GM21515 (cell line): Measurements from ENCODE around the gene TEKTIP1.
"Not testable (repeated sequence)": the region's sequence is repeated elsewhere in the genome, so short reads cannot be mapped to it uniquely, and the experiment has no call there.

Experiments used
- ATAC-seq: cut with Tn5 transposase; IDR thresholded peaks from one replicate; pipeline ENCODE4 v1.9.1; 2021; ENCODE audit not compliant: unreplicated experiment

Gene TEKTIP1

DNA sequence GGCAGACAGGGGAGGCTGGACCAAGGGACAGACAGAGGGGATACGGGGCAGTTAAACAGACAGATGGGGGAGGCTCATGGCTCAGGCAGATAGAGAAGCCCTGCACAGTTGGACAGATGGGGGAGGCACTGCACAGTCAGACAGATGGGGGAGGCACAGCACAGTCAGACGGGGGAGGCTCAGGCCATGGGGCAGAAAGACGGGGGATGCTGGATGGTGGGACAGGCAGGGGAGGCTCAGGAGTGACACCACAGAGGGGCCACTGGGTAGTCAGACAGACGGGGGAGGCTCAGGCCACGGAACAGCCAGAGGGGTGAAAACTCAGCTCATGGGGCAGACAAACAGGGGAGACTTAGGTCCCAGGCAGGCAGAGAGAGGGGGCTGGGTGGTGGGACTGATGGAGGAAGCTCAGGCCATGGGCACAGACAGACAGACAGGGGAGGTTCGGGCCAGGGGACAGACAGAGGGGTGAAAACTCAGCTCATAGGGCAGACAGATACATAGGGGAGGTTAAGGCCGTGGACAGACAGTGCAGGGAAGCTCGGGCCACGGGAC, 17.5 kb downstream of the TEKTIP1 start:
- ATAC-seq = peak; percentile 2

DNA sequence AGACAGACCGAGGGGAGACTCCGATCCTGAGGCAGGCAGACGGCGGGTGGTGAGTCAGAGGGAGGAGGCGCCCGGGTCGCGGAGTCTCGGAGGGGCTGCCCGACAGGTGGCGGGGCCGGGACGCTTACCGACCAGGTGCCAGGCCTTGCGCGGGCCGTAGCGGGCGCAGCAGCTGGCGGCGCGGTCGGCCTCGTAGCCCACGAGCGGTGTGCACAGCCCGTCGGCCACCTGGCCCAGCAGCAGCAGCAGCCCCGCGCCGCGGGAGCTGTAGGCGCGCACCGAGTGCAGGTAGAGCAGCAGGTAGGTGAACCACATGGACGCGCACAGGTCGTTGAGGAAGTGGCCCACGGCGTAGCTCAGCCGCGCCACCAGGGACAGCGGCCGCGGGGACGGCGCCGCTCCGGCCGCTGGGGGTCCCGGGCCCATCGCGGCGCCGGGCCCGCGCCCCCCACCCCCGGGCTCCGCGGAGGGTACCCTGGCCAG, 18.0 kb downstream of the TEKTIP1 start:
- no peak for ATAC-seq

DNA sequence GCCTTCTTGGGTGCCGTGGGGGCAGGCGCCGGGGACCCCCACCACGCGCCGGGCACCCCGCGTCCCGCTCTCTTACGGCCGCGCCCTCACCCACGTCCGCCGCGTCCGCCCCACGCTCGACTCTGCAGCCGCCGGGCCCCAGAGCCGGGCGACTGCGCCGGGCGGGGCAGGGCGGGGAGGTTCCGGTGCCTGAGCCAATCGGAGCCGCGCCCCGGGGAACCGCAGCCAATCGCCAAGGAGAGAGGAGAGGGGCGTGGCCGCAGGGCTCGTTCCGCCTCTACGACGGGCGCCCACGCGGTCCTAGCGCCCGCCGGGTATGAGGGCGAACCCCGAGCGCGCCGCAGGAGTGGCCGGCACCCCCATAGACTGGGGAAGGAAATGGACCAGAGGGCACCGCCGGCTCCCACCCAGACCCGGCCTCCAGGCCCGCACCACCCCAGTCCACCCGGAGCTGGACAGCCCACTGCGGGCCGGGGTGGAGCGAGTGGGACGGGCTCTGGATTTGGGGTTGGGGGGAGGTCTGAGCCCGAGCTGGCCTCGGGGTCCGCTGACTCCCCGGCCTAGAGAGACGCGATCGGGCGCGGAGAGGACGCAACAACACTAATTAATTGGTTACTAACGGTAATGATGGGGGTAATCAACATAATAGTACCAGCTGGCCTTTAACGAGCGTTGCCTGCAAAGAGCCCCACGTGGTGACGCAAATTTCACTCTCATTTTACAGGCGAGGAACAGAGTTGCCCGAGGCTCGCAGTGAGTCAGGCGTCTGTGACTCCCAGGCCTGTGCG, 18.7 kb downstream of the TEKTIP1 start, which contains the start of gene MFSD12:
Gene MFSD12 (minus strand): TSS at position 126 of the 788 bp plus-strand sequence. CDS start 183 bp downstream, outside the sequence.
- peak; percentile 73 for ATAC-seq

DNA sequence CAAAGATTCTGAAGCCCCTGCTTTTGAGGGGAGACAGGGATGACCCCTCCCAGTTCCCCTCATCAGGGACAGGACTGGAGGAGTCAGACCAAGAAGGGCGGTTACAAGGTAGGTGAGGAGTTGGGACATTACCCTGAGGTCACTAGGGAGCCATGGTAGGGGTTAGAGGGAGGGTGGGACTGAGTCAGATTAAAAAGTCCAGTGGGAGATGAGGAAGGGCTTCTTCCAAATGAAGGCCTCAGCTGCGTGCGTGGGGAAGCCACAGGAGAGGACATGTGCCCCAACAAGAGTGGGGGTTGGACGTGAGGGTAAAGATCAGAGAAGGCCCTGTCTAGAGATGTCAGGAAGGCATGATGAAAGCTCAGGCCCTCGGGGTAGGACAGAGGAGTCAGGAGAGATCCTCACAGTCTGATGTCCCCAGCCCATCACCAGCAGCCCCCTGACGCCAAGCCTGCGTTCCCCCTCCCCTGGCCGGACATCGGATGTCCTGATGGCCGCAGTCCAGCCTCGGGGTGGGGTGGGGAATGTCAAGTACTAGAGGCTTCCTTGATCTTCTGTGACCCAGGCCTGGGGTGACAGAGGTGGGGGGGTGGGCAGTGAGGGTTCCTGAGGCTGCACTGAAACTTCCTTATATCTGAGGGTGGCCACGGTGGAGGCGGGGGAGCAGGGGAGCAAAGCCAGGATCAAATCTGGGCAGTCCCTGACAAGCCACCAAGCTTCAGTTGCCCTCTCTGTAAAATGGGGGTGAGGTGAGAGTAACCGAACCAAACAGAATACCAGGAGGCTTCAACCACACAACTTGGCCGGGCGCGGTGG, 24.9 kb downstream of the TEKTIP1 start:
- no peak for ATAC-seq

DNA sequence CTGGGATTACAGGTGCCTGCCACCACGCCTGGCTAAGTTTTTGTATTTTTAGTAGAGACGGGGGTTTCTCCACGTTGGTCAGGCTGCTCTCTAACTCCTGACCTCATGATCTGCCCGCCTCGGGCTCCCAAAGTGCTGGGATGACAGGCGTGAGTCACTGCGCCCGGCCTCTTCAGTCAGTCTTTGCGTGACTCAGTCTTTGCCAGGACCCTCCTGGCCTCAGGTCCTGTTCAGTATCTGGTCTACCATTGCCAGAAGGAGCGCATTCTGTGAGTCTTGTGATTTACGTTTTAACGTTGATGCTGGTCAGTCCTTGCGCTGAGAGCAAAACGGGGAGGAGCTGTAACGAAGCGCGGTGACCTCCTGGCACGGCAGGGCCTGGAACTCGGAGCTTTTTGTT, 26.2 kb downstream of the TEKTIP1 start:
- no peak for ATAC-seq

DNA sequence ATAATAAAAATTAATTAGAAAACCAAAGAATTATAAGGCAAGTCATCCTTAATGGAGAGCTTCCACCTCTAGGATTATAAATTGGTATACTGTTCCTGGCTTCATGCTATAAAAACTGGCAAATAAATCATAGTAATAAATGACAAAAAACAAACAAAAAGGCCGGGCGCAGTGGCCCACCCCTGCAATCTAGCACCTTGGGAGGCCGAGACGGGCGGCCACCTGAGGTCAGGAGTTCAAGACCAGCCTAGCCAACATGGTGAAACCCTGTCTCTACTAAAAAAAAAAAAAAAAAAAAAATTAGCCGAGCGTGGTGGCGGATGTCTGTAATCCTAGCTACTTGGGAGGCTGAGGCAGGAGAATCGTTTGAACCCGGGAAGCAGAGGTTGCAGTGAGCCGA, 31.1 kb downstream of the TEKTIP1 start:
- ATAC-seq = not testable (repeated sequence)

DNA sequence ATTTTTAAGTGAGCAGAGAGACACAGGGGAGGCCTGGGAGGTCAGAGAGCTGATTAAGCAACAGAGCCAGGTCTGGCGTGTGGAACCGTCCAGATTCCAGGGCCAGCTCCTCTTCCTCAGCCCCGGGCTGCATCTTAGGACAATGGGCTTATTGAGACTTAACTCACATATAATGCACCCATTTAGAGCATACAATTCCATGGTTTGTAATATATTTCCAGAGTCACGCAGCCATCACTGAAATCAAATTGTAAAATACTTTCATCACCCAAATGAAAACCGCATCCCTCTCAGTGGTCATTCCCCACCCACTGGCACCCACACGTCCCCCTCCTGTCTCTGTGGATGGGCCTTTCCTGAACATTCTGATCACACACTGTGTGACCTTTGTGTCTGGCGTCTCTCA, 31.6 kb downstream of the TEKTIP1 start:
- ATAC-seq = no peak

DNA sequence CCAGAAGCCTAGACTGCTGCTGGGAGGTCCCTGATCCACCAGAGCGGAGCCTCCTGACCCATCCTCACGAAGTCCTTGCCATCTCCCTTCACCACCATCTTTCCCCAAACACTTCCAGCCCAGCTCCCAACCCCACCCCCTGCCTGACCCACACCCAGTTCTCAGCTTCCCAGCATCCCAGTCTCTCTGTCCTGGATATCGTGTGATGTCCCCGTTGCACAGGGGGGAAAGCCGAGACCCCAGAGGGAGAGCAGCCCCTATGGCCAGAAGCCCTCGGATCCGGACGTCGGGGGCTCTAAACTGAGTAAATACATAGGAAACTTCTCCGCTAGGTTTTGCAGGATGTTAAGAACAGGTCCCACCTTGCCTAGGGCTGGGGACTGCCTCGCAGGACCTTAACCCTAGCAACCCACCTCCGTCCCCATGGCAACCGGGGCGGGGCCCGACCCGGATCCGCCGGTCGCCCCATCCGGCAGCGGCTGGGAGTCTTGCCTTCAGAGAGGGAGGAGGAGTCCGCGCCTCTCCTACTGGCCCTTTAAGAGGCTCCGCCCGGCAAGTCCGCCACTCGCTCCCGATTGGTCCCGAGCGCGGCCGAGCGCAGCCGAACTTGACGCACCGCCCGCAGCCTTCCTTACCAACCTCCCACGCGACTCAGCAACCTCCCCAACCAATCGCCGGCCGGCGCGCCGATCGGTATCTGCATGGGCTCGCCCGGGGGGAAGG, 33.3 kb downstream of the TEKTIP1 start:
- peak; percentile 90 for ATAC-seq

DNA sequence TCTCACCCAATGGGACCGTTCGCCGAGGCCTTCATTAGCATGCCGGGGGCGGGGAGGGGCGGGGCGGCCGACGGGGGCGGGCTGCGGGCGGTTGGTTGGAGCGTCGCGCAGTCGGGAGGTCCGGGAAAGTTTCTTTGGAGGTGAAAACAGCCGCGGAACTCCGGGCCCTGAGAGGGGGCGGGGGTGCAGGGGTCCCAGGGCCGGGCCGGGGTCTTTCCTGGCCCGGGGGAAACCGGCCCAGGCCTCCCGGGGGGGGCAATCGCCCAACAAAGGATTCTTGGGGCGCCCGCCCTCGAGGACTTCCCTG, 33.8 kb downstream of the TEKTIP1 start, which contains the start of gene HMG20B:
Gene HMG20B (plus strand): TSS at position 90 of the 307 bp plus-strand sequence. CDS start 366 bp downstream, outside the sequence.
- ATAC-seq = no peak

DNA sequence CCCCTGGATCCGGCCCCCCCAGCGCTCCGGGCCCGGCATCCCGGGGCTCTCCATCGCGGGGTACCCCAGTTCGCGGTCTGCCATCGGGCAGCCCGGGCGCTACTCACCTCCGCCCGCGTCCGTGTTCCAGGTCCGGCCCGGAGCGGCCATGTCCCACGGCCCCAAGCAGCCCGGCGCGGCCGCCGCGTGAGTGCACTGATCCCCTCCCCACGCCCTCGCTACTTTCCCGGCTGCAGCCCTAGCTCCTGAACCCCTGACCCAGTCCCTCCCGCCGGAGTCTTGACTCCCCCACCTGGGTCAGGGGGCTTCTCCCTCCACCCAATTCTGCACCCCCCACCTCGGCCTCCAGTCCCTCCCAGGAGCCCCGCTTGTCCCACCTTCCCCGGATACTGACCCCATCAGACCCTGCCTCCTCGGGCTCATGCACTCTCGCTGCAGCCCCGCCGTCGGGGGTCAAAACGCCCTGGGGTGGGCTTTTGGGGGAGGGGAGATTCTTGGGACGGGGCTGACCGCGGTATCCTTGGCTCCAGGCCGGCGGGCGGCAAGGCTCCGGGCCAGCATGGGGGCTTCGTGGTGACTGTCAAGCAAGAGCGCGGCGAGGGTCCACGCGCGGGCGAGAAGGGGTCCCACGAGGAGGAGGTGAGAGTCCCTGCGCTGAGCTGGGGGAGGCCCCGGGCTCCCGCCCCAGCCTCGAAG, 34.3 kb downstream of the TEKTIP1 start:
- peak; percentile 7 for ATAC-seq

DNA sequence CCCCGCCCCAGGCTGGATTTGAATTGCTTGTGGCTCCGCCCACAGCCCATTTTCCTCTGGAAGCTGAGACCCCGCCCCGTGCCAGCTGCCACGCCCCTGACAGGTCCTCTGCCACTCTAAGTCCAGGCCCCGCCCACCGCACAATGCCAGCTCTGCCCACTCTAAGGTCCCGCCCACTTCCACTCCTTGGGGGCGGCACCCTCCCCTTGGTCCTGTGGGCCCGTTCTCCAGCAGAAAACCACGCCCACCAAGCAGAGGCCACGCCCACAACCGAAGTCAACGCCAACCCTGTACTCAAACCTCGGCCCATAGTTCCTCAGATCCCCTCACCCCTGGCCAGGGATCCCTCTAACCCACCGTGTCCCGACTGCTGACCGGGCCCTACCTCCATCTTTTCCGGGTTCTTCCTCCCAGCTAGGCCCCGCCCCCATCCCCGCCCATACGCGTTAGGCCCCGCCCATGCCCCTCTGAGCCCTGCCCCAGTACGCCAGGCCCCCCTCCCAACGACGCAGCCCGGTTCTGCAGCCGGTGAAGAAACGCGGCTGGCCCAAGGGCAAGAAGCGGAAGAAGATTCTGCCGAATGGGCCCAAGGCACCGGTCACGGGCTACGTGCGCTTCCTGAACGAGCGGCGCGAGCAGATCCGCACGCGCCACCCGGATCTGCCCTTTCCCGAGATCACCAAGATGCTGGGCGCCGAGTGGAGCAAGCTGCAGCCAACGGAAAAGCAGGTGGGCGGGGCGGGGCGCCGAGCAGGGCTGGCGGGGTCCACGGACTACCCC, 35.1 kb downstream of the TEKTIP1 start:
- ATAC-seq = no peak

DNA sequence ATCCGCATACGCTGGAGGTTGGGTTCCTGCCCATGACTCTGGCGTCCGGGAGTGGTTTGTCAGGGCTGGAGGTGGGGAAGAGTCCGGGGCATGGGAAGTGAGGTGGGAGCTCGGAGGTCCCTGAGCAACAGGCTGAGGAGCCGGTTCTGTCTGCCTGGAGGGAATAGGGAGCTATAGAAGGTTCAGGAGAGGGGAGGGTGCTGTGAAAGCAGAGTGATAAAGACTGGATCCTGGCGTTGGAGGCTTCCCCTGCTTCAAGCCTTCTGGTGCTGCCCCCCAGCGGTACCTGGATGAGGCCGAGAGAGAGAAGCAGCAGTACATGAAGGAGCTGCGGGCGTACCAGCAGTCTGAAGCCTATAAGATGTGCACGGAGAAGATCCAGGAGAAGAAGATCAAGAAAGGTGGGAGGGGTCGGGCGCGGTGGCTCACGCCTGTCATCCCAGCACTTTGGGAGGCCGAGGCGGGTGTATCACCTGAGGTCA, 36.3 kb downstream of the TEKTIP1 start:
- no peak for ATAC-seq

DNA sequence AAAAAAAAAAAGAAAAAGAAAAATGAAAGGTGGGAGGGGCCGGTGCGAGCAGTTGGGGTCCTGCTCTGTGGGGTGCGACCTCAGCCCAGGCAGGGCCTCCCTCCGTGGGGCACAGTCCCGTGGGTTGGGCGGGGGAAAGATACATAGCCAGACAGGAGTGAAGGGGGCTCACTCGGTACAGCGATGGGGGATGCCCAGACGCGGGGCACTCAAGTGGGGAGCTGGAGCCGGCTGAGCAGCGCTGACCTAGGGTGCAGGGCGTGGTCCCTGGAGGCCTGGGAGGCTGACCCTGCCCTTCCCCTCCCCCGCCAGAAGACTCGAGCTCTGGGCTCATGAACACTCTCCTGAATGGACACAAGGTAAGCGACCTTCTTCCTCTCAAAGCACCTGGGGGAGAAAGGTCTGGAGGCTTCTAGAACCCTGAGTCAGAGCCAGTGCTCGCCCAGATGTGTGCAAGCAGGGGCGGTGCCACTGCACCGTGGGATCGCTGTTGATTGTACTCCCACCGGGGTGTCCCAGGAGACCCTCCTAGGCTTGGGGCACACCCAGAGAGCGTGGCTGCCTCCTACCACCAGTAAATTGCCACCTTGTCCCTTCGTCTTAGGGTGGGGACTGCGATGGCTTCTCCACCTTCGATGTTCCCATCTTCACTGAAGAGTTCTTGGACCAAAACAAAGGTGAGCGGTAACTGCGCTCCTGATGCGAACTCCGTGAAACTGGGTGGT, 37.1 kb downstream of the TEKTIP1 start:
- ATAC-seq = no peak

DNA sequence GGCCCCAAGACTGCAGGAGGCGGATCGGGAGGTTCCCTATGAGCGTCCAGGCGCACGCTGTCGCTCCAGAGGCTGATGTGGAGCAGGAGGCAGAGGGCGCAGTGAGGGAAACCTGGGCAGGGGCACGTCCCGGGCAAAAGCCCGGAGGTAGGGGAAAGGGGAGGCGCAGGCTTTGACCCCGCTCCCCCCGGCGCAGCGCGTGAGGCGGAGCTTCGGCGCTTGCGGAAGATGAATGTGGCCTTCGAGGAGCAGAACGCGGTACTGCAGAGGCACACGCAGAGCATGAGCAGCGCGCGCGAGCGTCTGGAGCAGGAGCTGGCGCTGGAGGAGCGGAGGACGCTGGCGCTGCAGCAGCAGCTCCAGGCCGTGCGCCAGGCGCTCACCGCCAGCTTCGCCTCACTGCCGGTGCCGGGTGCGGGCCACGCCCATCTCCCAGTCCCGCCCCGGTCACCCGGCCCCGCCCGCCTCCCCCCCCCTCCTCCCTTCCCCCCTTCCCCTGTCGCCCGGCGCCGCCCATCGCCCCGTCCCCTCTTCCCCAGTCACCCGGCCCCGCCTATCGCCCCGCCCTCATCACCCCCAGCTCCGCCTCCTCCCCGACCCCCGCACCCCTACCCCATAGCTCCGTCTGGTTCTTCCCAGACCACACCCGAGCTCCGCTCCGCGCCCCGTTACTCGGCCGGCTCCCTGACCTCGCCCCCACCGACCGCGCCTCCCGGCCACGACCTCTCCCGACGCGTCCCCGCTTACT, 37.9 kb downstream of the TEKTIP1 start:
- ATAC-seq = no peak

DNA sequence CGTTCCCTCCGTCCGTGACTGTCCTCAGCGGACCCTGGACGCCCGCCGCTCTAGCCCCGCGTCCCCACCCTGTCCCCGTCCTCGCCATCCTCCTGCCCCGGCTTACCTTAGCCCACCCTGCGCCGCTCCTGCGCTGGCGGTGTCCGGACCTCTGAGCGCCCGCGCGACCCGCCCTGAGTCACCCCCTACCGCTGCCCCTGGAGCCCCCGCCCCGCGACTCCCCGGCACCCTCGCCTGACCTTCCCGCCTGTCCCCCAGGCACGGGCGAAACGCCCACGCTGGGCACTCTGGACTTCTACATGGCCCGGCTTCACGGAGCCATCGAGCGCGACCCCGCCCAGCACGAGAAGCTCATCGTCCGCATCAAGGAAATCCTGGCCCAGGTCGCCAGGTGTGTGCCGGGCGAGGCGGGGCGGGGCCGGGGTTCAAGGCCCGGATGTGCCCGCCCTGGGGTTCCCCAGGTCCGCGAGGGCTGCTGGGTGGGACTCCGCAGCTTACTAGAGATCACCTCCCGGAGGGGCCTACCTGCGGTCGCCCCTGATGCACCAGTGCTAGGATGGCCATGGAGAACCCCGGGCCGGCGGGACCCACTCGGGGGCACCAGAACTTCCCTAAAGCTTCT, 38.9 kb downstream of the TEKTIP1 start:
- ATAC-seq = no peak

DNA sequence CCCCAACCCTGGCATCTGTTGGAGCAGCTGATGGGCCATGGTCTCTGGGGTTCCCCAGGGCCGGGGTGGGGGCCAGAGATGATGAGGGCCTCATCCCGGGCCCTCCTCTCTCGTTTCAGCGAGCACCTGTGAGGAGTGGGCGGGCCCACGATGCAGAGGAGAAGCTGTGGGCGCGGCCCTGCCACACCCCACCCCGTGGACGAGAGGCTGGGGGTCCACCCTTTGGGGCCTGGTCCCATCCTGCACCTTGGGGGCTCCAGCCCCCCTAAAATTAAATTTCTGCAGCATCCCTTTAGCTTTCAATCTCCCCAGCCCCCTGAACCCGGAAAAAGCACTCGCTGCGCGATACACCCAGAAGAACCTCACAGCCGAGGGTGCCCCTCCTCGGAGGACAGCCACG, 39.4 kb downstream of the TEKTIP1 start:
- no peak for ATAC-seq

DNA sequence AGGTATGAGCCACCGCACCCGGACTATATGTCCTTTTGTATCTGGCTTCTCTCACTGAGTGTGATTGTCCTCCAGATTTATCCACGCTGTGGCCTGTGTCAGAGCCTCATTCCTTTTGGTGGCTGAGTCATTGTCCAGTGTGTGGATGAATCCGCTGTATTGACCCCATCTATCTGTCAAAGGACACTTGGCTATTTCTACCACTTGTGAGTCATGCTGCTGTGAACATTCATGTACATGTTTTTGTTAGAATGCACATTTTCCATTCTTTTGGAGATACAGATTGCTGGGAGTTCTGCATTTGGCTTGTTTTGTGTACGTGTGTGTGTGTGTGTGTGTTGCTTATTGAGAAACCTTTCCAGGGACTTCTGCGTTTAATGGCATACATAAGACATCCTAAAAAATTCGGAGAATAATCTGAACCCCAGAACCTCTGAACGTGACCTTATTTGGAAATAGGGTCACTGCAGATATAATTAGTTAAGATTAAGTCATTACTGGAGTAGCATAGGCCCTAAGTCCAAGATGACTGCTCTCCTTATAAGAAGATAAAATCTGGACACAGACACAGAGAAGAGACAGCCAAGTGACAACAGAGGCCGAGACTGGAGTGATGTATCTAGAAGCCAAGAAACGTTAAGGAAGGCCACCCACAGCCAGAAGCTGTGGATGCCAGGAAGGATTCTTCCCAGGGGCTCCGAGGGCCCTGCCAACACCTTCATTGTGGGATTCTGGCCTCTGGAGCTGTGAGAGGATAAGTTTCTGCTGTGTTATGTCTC, 41.4 kb downstream of the TEKTIP1 start:
- ATAC-seq = no peak
